Measurements from ENCODE around the gene PGGHG.

GRCh38 chr11:253886-254270 is 35.0 kb upstream of the PGGHG start:
- TF ChIP-seq CTCF (IDR thresholded peaks at IDR 0.05) (no peak), EZH2 (IDR thresholded peaks at IDR 0.05) (no peak)
